Measurements from ENCODE around the gene EHD3.

Gene EHD3

DNA sequence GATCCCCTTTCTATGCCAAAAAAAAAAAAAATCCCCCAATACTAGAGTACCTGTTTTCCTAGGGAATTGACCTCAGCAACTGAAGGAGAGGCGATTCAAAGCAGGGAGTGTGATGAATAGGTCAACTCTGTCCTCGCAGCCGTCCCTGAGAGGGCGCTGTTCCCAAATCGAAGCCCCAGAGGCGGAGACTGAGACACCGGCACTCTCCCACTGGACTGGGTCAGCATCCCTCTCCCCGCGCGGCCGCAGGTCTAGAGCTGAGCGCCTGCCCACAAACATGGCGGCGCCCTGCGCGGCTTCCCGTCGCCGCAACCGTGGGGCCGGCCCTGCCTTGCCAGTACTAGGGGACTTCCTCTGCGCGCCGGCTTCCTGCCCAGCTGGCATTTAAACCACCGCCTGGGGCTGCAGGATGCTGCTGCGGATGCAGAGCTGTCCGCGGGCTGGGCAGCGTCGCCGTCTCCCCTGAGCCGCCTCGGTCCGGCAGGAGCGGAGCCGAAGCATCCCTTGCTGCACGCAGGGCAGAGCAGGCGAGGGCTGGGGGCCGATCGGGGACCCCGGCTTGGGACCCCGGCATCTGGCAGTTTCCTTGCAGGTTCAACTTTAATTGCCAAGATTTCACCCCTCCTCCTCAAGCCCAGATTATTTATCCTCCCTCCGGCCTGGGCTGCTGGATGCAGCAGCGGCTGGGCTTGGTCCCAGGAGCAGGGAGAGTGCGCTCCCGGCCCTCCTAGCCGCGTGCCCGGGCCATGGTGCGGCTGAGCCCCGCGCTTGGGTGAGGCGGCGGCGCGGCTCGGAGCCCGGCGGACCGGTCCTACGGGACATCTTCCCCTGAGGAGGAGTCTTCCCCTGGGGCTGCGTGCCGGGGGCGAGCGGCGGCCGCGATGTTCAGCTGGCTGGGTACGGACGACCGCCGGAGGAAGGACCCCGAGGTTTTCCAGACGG, at the start of gene EHD3:
Gene EHD3 (plus strand): TSS at position 412 of the 942 bp plus-strand sequence. CDS start 470 bp downstream, at position 882.
- DNase-seq (ENCODE audit: low read depth in 2 of 2) = peak; percentile 65 to 75

DNA sequence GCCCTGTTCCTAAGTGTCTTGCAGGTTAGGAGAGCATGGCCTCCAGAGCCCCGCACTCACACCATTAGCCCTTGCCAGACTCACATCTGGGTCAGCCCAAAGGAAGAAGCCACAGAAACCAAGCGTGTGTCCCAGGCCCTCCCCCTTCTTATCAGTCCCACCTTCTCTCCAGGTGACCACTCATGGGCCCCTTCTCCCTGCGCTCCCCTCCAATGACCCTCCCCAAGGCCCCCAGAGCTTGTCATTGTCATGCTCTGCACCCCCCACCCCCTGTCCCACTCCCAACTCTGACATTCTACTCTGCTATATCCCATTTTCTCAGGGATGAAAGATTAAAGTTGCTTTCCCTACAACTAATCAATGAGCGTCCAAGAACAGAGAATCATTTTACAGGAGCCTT, 46.8 kb upstream of the EHD3 start:
- DNase-seq (ENCODE audit: low read depth in 2 of 2) = no peak

DNA sequence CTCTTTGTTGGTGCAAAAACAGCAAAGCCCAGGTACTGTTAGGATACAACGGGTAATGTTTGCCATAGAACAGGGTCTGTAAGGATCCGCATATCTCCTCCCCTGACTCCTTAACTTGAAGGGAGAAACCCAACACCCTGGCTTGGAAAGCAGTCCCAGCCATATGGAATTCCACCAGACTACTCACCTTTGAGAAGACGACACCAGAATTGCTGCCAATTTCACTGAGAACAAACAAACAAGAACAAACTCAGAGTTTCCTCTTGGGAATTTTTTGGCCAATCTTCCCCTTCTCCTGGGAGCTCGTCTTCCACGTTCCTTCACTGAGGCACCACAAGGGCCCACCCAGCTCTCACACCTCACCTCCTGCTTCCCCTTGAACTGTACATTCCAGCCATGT, 45.8 kb upstream of the EHD3 start:
- no peak for DNase-seq (ENCODE audit: low read depth in 2 of 2)

DNA sequence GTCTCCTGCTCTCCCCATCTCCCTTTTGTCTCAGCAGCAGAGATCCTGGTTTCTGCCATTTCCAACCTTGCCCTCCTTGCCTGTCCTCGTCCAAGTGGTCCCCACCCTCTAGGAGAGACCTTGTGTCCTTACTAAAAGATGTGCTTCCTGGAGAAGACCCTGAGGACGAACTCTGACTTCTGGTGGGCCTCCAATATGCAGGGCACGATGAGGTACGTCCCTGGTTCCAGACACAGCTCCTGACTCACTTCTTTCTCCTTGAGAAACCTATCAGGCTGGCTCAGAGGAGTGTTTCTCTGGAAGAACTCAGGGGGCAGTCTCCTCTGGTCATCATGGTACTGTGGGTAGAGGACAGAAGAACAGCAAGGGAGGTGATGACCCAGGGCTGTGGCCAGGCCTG, 44.8 kb upstream of the EHD3 start:
- no peak for DNase-seq (ENCODE audit: low read depth in 2 of 2)

GRCh38 chr2:31190188-31190587, 43.8 kb upstream of the EHD3 start:
- DNase-seq (ENCODE audit: low read depth in 2 of 2) = no peak

DNA sequence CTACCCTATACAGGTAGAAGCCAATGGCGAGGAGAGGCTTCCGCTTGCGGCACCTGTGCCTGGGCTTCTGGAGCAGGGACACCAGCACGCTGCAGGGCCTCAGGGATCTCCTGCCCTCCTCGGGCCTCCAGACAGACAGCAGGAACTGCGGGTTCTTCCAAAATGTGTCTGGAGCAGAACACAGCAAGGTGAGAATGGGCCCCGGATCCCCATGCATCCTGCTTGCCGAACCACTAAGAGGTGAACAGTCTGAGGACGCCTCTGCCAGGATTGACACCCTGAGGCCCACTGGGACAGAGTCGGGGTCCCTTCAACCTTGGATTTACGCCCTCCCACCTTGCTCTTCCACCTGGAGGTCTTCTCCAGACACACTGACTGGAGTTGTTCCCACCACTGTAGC, 42.0 kb upstream of the EHD3 start:
- DNase-seq (ENCODE audit: low read depth in 2 of 2) = no peak

GRCh38 chr2:31192396-31192795, 41.6 kb upstream of the EHD3 start:
- no peak for DNase-seq (ENCODE audit: low read depth in 2 of 2)

DNA sequence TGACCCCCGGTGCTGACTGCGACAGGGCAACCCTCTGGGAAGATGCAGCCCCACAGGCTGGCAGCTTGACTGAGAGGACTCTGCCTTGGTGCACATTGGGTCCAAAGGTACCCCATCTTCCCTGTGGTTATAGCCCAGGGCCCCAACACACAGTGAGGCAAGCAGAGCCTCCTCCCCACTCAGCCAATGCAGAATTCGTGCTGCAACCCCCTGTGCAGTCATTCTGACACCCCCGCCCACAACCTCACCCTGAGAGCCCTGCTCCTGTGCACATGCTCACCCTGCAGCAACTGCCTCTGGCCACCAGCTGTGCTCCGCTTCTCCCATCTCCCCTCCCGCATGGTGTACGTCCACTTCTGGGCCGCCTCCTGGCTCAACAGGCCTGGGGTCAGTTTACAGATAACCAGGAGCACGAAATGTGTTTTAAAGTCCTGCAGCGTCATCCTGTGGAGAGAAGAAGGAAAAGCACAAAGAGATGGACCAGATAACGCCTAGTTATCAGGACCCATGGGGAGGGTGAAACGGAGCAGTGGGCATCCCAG, 41.0 kb upstream of the EHD3 start:
- DNase-seq (ENCODE audit: low read depth in 2 of 2) = no peak

DNA sequence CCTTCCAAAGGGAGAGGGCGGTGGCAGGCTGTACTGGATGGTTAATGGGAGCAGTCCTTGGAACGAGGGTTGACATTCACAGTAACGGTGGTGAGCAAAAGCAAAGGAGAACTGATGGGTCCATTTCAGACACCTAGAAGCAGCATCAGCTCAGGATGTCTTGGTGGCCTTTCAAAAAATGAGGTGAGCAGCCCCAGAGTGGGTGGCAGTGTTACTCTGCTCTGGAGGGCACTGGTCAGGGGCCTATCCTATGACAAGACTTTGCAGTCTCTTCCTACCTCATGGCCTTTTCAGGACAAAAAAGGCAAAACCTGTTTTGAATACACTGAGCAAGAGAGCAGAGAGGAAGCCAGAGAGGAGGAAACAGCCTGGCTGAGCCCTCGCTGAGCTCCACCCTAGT, 40.1 kb upstream of the EHD3 start:
- no peak for DNase-seq (ENCODE audit: low read depth in 2 of 2)

DNA sequence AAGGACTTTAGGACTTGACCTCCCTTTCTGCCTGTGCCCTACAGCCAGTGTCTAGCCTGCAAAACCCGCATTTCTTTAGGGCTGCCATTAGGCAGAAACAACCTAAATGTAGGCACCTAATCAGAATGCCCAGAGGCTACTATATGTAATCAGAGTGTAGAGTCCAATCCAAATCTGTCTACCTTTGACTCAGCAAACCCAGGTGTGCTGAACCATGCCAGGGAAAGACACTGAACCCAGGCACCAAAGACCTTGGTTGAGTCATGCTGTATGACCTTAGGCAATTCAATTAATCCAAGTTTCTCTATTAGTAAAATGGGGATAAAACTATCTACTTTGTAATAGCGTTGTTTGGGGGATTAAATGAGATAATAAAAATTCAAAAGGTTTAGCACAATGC, 37.3 kb upstream of the EHD3 start:
- DNase-seq (ENCODE audit: low read depth in 2 of 2) = no peak

- no peak for DNase-seq (ENCODE audit: low read depth in 2 of 2)
Measured at GRCh38 chr2:31197166-31197565, 36.8 kb upstream of the EHD3 start.

DNA sequence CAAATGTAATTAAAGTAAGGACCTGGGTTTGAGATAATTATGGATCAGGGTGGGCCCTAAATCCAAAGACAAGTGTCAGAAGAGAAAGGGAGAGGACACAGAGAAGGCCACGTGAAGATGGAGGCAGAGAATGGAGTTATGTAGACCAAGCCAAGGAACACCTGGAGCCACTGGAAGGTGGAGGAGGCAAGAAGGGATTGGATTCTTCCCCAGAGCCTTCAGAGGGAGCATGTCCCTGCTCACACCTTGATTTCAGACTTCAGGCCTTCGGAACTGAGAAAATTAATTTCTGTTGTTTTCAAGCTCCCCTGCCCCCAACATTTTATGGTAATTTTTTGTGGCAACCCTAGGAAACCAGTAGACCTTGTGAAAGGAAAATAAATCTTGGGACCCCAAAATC, 36.3 kb upstream of the EHD3 start:
- no peak for DNase-seq (ENCODE audit: low read depth in 2 of 2)

GRCh38 chr2:31199206-31199605, 34.7 kb upstream of the EHD3 start:
- no peak for DNase-seq (ENCODE audit: low read depth in 2 of 2)

DNA sequence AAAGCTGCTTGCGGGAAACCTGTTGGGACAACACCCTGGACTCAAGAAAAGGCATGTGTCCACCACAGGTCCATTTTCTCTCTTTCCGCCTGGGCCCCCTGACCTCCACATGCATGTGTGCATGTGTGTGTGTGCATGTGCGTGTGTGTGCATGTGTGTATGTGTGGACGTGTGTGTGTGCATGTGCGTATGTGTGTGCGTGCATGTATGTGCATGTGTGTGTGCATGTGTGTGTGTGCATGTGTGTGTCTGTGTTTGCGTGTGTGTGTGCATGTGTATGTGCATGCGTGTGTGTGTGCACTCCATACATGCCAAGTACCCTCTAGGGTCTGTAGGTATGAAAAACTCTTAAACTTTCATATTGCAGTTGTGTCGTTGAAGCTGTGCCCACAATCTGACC, 33.0 kb upstream of the EHD3 start:
- no peak for DNase-seq (ENCODE audit: low read depth in 2 of 2)

DNA sequence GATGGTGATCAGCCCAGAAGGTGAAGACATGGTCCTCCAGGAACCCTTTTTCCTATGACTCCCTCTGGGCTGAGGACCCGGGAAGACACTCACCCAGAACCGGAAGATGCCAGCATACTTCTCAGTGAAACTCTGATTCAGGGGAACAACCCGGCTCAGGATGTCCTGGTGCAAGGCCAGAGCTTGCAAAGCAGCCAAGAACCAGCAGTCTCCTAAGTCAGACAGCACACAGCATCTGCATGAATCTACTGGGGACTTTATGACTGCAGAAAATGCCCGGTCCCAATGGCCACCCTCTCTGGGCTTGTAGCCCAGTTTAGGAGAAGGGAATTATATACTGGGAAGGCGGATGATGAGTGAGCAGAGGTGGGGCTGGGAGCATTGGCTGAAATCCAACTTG, 31.9 kb upstream of the EHD3 start:
- no peak for DNase-seq (ENCODE audit: low read depth in 2 of 2)

DNA sequence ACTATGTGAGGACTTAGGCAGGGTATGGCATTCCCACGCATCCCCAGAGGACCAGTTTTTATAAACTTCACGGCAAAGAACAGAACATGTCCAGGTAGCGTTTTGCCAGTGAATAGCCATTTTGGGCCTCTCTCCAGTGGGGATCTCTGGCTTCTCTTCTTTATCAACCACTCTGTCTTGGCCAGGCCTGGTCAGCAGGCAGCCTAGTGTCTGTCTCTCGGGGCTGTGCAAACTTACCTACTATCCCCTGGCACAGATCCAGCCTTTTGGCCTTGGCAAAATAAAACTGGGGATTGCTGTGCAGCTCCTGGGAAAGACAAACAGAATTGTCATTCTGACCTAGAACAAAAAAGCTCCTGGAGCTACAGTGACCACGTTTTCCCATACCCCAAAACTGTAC, 31.1 kb upstream of the EHD3 start:
- no peak for DNase-seq (ENCODE audit: low read depth in 2 of 2)

DNA sequence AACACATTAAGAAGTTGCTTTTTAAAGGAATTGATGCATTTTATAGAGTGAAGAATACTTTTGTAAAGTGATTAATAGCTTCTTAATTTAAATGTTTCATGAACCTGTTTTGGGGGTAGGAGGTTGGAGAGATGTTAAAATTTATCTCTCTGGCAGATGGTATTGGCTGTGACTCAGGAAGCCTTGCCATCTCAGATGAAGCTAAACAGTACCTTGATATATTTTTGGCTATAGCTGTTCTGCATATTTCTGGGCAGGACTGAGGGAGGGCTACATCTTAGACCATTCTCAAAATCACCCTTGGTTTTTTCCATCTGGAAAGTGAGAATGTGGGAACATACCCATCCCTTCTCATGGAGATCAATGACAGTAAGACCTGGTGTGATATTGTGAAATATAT, 30.0 kb upstream of the EHD3 start:
- no peak for DNase-seq (ENCODE audit: low read depth in 2 of 2)

DNA sequence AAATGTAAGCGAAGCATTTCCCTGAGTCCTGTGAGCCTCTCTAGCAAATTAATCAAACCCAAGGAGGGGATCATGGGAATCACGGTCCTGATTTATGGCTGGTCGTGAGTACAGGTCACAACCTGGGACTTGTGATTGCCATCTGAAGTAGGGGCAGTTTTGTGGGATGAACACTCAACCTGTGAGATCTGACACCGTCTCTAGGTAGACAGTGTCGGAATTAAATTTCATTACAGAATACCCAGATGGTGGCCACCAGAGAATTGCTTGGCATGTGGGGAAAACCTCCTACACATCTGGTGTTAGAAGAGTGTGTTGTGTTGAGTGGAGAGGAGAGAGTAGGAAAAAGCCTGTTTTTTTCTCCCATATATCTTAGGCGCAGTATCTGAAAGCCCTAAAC, 29.2 kb upstream of the EHD3 start:
- no peak for DNase-seq (ENCODE audit: low read depth in 2 of 2)

- DNase-seq (ENCODE audit: low read depth in 2 of 2) = no peak
Measured at GRCh38 chr2:31205186-31205585, 28.8 kb upstream of the EHD3 start.

- DNase-seq (ENCODE audit: low read depth in 2 of 2) = no peak
Measured at GRCh38 chr2:31205613-31206012, 28.3 kb upstream of the EHD3 start.

- DNase-seq (ENCODE audit: low read depth in 2 of 2) = no peak
Measured at GRCh38 chr2:31207790-31208189, 26.2 kb upstream of the EHD3 start.

DNA sequence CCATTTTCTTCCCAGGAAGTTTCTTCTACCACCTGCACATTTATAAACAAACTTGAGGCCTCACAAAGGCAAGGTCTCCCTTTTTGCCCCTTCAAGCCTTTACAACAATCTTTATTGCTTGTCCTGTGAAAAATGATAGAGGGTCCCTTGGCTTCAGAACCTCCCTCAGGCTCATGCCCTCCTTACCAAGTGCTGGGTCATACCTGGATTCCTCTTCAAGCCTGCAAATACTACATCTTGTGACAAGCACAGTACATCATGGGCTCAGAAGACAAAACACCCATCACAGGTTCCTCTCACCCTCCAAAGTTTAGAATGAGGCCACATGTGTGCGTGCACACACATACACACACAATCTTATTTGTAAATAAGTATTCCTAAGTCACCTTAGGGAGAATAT, 25.7 kb upstream of the EHD3 start:
- no peak for DNase-seq (ENCODE audit: low read depth in 2 of 2)

Data from stimulated activated CD4-positive, alpha-beta T cell treated with anti-CD3 and anti-CD28 coated beads, Interleukin-15, amount 100 ng/mL, for 48 hours (primary cell).